HCT116 (cell line): ENCODE results near the gene ALDH2. TPM values are rescaled to one million over a fixed set of nuclear protein-coding genes. Genes with fewer than 3 reads are reported as not detected.

Source experiments
- CEBPB ChIP-seq: IDR thresholded peaks from 2 replicates; pipeline ENCODE4 v1.6.1; 2012; ENCODE audit warnings: low read depth
- CTCF ChIP-seq, 3 experiments: fragments of 200-600 bp in 1 of 3; sonication (generic) in 1 of 3; IDR thresholded peaks in 2 of 3; conservative IDR thresholded peaks in 1 of 3; 2 replicates each; pipeline ENCODE4 v1.5.1; 2012 to 2017; ENCODE audit warnings: low read depth in 2 of 3, low read length in 2 of 3, antibody characterized with exemption in 1 of 3, borderline replicate concordance in 1 of 3, control low read depth in 1 of 3, mild to moderate bottlenecking in 1 of 3, mixed read lengths in 1 of 3, mixed run types in 1 of 3, moderate library complexity in 1 of 3; ENCODE audit not compliant: insufficient read depth in 1 of 3
- EZH2 ChIP-seq: fragments of 200-600 bp; sonication (generic); IDR thresholded peaks from 2 replicates; pipeline ENCODE4 v1.6.1; 2017; ENCODE audit warnings: antibody characterized with exemption, mixed run types
- EZH2phosphoT487 ChIP-seq: fragments of 200-600 bp; IDR thresholded peaks from 2 replicates; pipeline ENCODE4 v1.6.1; 2018; ENCODE audit warnings: antibody characterized with exemption, borderline replicate concordance
- FOSL1 ChIP-seq: IDR thresholded peaks from 2 replicates; pipeline ENCODE4 v1.6.1; 2012; ENCODE audit warnings: low read depth
- JUND ChIP-seq: IDR thresholded peaks from 2 replicates; pipeline ENCODE4 v1.6.1; 2012
- MAX ChIP-seq: IDR thresholded peaks from 2 replicates; pipeline ENCODE4 v1.6.1; 2012
- POLR2AphosphoS5 ChIP-seq: IDR thresholded peaks from 2 replicates; pipeline ENCODE4 v1.6.1; 2011; ENCODE audit warnings: mild to moderate bottlenecking, low read depth, low read length, moderate library complexity
- SRF ChIP-seq: IDR thresholded peaks from 2 replicates; pipeline ENCODE4 v1.6.1; 2012; ENCODE audit warnings: low read depth
- TCF7L2 ChIP-seq: IDR thresholded peaks from 2 replicates; pipeline ENCODE4 v1.7.0; 2011; ENCODE audit warnings: borderline replicate concordance, inconsistent platforms; ENCODE audit not compliant: insufficient read depth, insufficient read length; ENCODE audit errors: extremely low read depth
- YY1 ChIP-seq: IDR thresholded peaks from 2 replicates; pipeline ENCODE4 v1.6.1; 2011; ENCODE audit warnings: low read length, low read depth, moderate library complexity, mild to moderate bottlenecking; ENCODE audit not compliant: insufficient replicate concordance; ENCODE audit errors: extremely low read depth
- ZBTB33 ChIP-seq: IDR thresholded peaks from 2 replicates; pipeline ENCODE4 v1.6.1; 2011; ENCODE audit warnings: mild to moderate bottlenecking, low read length, moderate library complexity; ENCODE audit not compliant: insufficient replicate concordance; ENCODE audit errors: extremely low read depth
- total RNA-seq: library from RNA; stranded (reverse); gene quantifications from one replicate; pipeline ENCODE4 v1.2.1, GENCODE V29; 2021; ENCODE audit not compliant: unreplicated experiment

ALDH2 gene
- total RNA-seq, 1 experiment from 2014 or later = 32.9 TPM

- peak; percentile 92 for TF ChIP-seq ZBTB33
- TF ChIP-seq CEBPB = no peak
- no peak for TF ChIP-seq FOSL1
- peak; percentile 97 for TF ChIP-seq POLR2AphosphoS5
- TF ChIP-seq JUND = peak; percentile 42
- peak; percentile 94 for TF ChIP-seq MAX
- no peak for TF ChIP-seq EZH2phosphoT487
- TF ChIP-seq EZH2 = no peak
- TF ChIP-seq SRF = peak; percentile 97
- peak; percentile 44 for TF ChIP-seq YY1
- TF ChIP-seq TCF7L2 = peak; percentile 38
- no peak for TF ChIP-seq CTCF (IDR thresholded peaks at IDR 0.05 in 2 of 3, conservative IDR thresholded peaks at IDR 0.05 in 1 of 3; ENCODE audit: borderline replicate concordance in 1 of 3, insufficient read depth in 1 of 3, low read depth in 2 of 3, low read length in 2 of 3)
Observed at GRCh38 chr12:111841750-111842555, 75.2 kb downstream of the ALDH2 start, which contains the start of gene MAPKAPK5 (continued).
